ENCODE measurements around the gene ATOSB.

ATOSB gene

DNA sequence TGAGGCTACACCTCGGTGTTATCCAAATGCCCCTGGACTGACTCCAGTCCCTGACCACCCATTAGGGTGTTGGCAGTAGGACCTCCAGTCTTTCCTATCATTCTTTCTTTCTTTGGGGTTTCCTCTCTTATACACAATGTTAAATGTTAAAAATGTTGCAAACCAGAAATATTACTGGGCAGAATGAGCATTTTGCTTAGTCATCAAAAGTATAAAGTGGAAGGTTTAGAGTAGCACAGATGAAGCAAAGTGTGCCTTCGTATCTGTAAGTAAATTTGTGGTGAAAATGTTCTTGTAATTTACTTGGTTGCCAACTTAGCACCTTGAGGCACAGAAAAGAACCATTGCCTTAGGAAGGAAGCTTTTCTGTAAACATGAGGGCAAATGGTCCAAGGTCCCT lies 24.4 kb upstream of the ATOSB start:
- H2AFZ ChIP-seq (ENCODE audit: low read depth, low read length) = no peak overlapping the region
- no peaks in the 10 kb centered on the region for H3K27me3 ChIP-seq (ENCODE audit: insufficient read depth, low read length)
- H3K4me3 ChIP-seq (ENCODE audit: low read length) = no peak overlapping the region

DNA sequence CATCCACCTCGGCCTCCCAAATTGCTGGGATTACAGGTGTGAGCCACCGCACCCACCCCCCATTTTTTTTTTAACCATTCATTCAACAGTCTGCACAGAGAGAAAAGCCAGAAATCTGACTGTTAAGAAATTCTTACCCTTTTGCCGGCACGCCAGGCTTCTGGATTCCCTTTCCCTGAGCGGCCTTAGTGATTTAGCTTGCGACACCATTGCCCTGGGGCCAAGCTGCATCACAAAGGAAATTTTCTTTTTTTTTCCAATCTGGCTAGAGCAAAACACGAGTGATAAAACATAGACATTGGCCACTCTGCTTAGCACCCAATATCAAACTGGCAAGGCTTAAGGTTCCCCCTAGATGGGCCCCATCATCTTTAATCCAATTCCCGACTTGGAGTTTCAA lies 21.2 kb upstream of the ATOSB start:
- Histone ChIP-seq H3K36me3 (ENCODE audit: insufficient read depth, low read length) (no peaks in the 10 kb centered on the region), H3K4me1 (ENCODE audit: insufficient read depth, low read length) (no peaks in the 10 kb centered on the region), H3K27me3 (ENCODE audit: insufficient read depth, low read length) (no peaks in the 10 kb centered on the region), H2AFZ (ENCODE audit: low read depth, low read length) (no peak overlapping the region), H3K4me3 (ENCODE audit: low read length) (no peak overlapping the region), H3K9me3 (ENCODE audit: low read length) (peaks cover 16% of the 10 kb centered on the region)

More for the DNA sequence above, 24.4 kb upstream of the ATOSB start:
- H3K4me1 ChIP-seq (ENCODE audit: insufficient read depth, low read length) = no peaks in the 10 kb centered on the region
- no peaks in the 10 kb centered on the region for H3K36me3 ChIP-seq (ENCODE audit: insufficient read depth, low read length)
- peaks cover 24% of the 10 kb centered on the region for H3K9me3 ChIP-seq (ENCODE audit: low read length)

DNA sequence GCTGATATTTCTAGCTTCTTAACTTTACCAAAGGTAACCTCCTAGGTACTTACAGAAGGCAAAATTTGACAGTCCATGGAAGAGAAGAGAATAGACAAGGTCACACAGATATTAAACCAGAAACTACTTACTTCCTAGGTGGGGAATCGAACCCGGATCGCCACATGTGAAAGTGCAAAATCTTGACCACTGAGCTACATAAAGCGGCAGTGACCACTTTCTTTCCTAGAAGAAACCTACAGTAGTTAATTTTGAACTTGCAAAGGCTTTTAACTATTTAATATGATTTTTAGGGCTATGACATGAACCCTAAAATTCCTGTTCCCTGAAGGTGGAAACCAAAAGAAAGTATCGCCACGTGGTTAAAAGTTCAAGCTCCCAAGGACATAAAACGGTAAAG lies 20.3 kb upstream of the ATOSB start:
- no peak overlapping the region for H2AFZ ChIP-seq (ENCODE audit: low read depth, low read length)
- H3K36me3 ChIP-seq (ENCODE audit: insufficient read depth, low read length) = no peaks in the 10 kb centered on the region
- H3K27me3 ChIP-seq (ENCODE audit: insufficient read depth, low read length) = no peaks in the 10 kb centered on the region
- no peak overlapping the region for H3K4me3 ChIP-seq (ENCODE audit: low read length)
- H3K4me1 ChIP-seq (ENCODE audit: insufficient read depth, low read length) = no peaks in the 10 kb centered on the region
- H3K9me3 ChIP-seq (ENCODE audit: low read length) = peaks cover 9% of the 10 kb centered on the region

DNA sequence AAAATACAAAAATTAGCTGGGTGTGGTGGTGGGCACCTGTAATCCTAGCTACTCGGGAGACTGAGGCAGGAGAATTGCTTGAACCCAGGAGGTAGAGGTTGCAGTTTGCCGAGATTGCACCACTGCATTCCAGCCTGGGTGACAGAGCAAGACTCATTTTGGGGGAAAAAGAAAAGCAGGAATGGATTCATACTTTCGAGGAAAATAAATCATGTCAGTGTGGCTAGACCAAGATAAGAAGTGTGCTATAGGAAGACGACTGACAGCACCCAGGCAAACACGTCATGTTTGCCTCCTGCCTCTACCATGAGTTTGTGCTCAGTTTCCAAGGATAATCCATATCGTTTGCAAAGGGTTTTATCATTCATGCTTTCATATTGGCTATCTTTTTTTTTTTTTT lies 19.3 kb upstream of the ATOSB start:
- H3K4me1 ChIP-seq (ENCODE audit: insufficient read depth, low read length) = no peaks in the 10 kb centered on the region

DNA sequence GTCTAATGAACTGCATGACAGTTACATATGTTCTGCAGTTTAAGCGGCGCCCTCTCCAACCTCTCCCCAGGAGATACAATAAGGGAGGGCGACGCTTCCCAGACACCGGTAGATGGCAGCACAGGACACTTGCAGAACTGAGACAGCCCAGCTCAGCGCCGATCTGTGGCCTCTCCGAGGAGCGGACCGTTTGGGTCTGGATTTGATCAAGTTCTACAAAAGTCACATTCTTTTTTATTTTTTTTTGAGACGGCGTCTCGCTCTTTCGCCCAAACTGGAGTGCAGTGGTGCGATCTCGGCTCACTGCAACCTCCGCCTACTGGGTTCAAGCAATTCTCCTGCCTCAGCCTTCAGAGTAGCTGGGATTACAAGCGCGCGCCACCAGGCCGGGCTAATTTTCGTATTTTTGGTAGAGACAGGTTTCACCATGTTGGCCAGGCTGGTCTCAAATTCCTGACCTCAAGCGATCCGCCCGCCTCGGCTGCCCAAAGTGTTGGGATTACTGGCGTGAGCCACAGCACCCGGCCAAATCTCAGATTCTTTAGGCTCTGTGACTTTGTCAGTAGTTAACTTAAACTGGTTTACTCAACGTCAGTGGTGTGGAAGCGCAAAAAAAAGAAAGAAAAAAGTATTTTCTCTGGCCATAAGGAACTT lies 1.4 kb upstream of the ATOSB start:
- Histone ChIP-seq H3K4me1 (ENCODE audit: insufficient read depth, low read length) (peaks cover 25% of the 10 kb centered on the region), H3K27me3 (ENCODE audit: insufficient read depth, low read length) (no peaks in the 10 kb centered on the region), H3K36me3 (ENCODE audit: insufficient read depth, low read length) (no peaks in the 10 kb centered on the region), H2AFZ (ENCODE audit: low read depth, low read length) (peak overlapping the region; percentile 29), H3K4me3 (ENCODE audit: low read length) (peak overlapping the region; percentile 43), H3K9me3 (ENCODE audit: low read length) (no peaks in the 10 kb centered on the region)

More for the DNA sequence above, 19.3 kb upstream of the ATOSB start:
- H3K27me3 ChIP-seq (ENCODE audit: insufficient read depth, low read length) = no peaks in the 10 kb centered on the region
- H3K4me3 ChIP-seq (ENCODE audit: low read length) = no peak overlapping the region
- peaks cover 4% of the 10 kb centered on the region for H3K9me3 ChIP-seq (ENCODE audit: low read length)
- H3K36me3 ChIP-seq (ENCODE audit: insufficient read depth, low read length) = no peaks in the 10 kb centered on the region
- H2AFZ ChIP-seq (ENCODE audit: low read depth, low read length) = no peak overlapping the region

DNA sequence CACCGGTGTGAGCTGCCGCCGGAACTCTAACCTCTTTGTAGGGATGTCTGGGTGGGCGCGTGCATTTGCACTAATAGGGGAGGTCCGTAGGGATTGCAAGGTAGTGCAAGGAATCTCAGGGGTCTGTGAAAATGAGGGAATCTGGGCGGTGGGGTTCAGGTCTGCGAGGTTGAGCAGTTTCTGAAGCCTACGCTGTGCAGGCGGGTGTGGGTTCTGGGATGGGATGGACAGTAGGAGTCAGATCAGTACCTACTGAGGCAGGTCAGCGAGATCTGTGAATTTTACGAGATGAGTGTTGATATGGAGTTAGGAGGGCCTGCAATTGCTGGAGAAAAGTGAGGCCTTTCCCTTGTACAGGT lies 856 bp upstream of the ATOSB start:
- Histone ChIP-seq H3K27me3 (ENCODE audit: insufficient read depth, low read length) (no peaks in the 10 kb centered on the region), H3K4me3 (ENCODE audit: low read length) (peak overlapping the region; percentile 43), H2AFZ (ENCODE audit: low read depth, low read length) (no peak overlapping the region), H3K36me3 (ENCODE audit: insufficient read depth, low read length) (no peaks in the 10 kb centered on the region), H3K4me1 (ENCODE audit: insufficient read depth, low read length) (peaks cover 29% of the 10 kb centered on the region), H3K9me3 (ENCODE audit: low read length) (no peaks in the 10 kb centered on the region)

DNA sequence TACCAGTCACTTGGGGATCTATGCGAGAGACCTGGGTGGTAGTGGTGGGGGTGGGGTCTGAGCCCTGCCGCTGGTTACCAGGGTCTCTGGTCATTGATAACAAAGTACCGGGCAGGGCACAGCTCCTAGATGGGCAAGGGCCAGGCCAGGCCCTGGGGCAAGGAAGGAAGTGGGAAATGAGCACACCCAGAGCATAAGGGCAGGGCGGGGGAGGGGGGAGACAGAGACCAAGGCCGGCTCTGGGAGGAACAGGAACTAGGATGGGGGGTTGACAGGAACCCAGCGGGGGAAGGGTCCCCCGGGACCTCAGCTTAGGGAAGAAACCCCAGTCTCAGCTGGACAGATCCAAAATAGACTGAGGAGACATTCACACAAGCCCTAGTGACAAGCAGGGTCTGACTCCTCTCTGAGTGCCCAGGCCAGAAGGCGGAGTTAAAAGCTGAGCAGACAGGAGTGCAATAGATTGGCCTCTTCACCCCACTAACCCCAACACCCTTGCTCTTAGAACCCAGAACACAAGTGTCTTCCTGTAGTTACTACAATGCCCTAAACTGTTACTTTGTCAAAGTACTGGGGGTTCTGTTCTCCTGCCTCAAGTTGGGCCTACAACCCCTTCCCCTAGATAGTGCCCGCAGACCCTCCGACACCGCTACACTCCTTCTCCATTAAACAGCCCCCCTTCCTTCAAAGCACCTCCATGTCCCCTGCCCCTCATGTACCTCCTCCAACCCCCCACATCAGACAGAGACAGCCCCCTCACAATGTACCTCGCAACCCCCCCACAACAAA lies 628 bp downstream of the ATOSB start:
- H3K4me3 ChIP-seq (ENCODE audit: low read length) = peak overlapping the region; percentile 94
- peaks cover 41% of the 10 kb centered on the region for H3K4me1 ChIP-seq (ENCODE audit: insufficient read depth, low read length)
- H3K36me3 ChIP-seq (ENCODE audit: insufficient read depth, low read length) = no peaks in the 10 kb centered on the region
- H3K9me3 ChIP-seq (ENCODE audit: low read length) = no peaks in the 10 kb centered on the region
- no peaks in the 10 kb centered on the region for H3K27me3 ChIP-seq (ENCODE audit: insufficient read depth, low read length)
- no peak overlapping the region for H2AFZ ChIP-seq (ENCODE audit: low read depth, low read length)

DNA sequence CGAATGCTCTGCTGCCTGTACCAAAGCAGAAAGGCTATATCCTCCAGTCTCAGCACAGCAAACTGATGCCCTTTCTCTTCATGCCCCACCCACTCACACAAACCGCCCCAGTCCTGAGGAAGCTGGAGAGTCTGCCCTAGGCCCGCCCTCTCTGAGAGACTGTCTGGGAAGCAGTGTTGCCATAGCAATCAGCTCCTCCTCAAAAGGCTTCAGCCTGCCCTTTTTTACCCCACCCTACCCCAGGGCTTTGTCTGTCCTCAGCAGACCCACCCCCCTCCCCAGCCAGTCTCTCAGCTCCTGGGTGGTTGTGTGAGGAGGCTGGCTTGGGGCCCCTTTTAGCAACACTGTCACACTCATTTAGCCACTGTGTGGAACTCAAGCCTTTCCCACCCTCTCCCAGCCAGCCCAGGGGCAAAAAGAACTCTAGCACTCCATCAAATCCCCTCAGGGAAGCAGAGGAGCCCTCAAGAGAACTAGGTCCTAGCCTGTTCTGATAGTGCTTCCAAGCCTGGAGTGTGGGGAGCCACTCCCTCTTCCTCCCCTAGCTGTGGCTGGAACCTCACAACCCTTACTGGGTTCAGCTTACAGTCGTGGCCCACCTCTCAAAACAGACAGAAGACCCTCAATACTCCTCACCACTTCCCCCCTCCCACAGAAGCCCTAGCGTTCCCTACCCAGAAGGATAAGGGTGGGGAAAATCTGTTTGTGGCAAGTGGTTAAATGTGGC lies 1.4 kb downstream of the ATOSB start:
- peak overlapping the region; percentile 94 for H3K4me3 ChIP-seq (ENCODE audit: low read length)
- H3K4me1 ChIP-seq (ENCODE audit: insufficient read depth, low read length) = peaks cover 48% of the 10 kb centered on the region

DNA sequence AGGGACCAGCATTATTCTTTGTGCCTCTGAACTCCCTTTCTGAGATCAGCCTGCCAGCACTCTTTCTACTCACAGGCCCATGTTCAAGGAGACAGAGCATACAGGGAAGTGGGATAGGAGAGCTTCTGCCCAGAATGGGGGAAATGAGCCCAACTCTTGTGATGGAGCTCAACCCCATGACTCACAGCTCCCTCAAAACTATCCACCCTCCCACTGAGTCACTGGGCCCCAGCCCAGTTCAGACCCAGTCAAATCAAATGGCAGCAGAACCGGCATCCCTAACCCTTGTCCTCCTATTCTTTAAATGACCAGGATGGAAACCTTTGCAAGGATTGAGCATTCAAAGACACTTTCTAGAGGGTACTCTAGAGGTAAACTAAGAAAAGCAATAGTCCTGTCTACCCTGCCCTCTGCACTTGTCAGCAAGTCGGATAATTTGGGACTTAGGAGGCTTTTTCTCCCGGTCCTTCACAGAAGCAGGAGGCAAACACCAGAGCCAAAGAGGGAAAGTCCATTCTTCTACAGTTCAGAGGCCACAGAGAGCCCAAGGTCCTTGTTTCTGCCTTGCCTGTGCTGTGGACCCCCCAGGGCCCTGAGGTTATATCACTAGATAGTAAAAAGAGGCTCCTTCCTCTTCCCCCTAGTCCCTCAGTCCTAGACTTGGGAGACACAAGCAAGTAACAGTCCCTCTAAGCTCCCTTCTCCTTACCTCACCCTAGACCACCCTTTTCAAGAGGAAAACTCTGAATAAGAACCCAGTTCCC lies 3.2 kb downstream of the ATOSB start:
- H3K4me1 ChIP-seq (ENCODE audit: insufficient read depth, low read length) = peaks cover 48% of the 10 kb centered on the region
- no peaks in the 10 kb centered on the region for H3K9me3 ChIP-seq (ENCODE audit: low read length)
- peak overlapping the region; percentile 29 for H3K4me3 ChIP-seq (ENCODE audit: low read length)
- H2AFZ ChIP-seq (ENCODE audit: low read depth, low read length) = no peak overlapping the region
- H3K36me3 ChIP-seq (ENCODE audit: insufficient read depth, low read length) = peaks cover 15% of the 10 kb centered on the region
- no peaks in the 10 kb centered on the region for H3K27me3 ChIP-seq (ENCODE audit: insufficient read depth, low read length)

More for the DNA sequence above, 1.4 kb downstream of the ATOSB start:
- Histone ChIP-seq H3K27me3 (ENCODE audit: insufficient read depth, low read length) (no peaks in the 10 kb centered on the region), H2AFZ (ENCODE audit: low read depth, low read length) (no peak overlapping the region), H3K36me3 (ENCODE audit: insufficient read depth, low read length) (peaks cover 4% of the 10 kb centered on the region), H3K9me3 (ENCODE audit: low read length) (no peaks in the 10 kb centered on the region)

DNA sequence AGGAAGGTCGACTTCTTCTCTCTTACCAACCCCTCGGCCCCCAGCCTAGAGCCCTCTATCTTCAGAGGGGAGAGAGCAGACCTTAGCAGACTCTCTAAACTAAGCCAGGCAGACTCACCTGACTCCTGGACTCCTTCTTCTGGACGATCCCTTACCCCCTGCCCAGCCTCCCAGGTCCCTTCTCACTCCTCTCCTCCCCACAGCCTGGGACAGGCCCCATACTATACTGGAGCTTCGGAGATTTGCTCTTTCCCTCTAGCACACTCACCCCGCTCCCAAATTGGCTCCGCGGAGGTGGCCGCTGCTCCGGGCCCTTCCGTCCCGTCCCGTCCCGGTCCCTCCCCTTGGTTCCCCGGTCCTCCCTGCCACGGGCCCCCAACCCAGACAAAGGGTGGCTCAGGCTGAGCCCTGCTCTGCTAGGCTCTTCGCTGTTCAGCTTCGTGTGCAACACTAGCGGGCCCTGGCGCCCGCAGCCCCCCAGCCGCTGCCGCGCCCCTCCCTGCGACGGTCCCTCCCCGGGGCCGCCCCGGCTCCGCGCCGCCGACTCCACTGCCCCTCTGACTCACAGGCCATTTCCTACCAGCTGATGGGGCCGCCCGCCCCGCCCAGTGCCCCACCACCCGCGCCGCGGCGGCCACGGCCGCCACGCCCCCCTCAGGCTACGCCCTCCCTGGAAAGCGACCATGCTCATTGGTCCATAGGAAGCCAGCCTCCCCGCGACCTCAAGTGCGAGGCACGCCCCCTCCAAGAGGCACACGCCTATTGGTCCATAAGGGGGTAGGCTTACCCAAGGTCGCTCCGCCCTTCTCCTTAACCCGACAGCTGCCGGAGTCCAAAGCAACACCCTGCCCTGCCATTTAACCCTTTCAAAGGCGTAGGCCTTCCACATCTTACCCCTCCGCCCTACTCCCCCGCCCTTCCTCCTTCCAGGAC lies 4.4 kb downstream of the ATOSB start:
- Histone ChIP-seq H3K36me3 (ENCODE audit: insufficient read depth, low read length) (peaks cover 23% of the 10 kb centered on the region), H3K9me3 (ENCODE audit: low read length) (no peaks in the 10 kb centered on the region), H3K27me3 (ENCODE audit: insufficient read depth, low read length) (no peaks in the 10 kb centered on the region), H3K4me1 (ENCODE audit: insufficient read depth, low read length) (peaks cover 43% of the 10 kb centered on the region), H3K4me3 (ENCODE audit: low read length) (peak overlapping the region; percentile 67), H2AFZ (ENCODE audit: low read depth, low read length) (no peak overlapping the region)

DNA sequence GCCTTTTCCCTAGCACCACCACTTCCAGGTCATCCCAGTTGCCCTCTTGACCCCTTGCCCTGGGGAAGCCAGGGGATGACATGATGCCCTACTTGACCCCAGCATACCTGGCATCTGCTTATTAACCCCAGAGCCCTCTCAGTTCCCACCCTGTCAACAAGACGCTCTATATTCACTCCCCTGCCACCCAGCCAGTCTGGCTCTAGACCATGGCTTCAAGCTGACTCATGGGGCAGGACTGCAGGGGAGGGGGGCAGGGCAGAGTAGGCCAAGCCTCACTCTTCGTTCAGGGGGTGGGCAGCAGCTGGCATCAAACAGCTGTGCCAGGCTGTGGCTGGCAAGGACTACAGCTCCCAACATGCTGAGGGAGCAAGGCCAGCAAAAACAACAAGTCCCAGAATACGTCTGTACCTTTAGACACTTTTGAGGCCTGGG lies 5.3 kb downstream of the ATOSB start:
- H3K9me3 ChIP-seq (ENCODE audit: low read length) = no peaks in the 10 kb centered on the region
- H3K36me3 ChIP-seq (ENCODE audit: insufficient read depth, low read length) = peaks cover 32% of the 10 kb centered on the region
- H3K27me3 ChIP-seq (ENCODE audit: insufficient read depth, low read length) = no peaks in the 10 kb centered on the region
- H3K4me1 ChIP-seq (ENCODE audit: insufficient read depth, low read length) = peaks cover 47% of the 10 kb centered on the region
- no peak overlapping the region for H2AFZ ChIP-seq (ENCODE audit: low read depth, low read length)
- peak overlapping the region; percentile 67 for H3K4me3 ChIP-seq (ENCODE audit: low read length)
